Measurements from ENCODE around the gene NR3C1. TPM values are rescaled to one million over a fixed set of nuclear protein-coding genes. Genes with fewer than 3 reads are reported as not detected.

The NR3C1 gene
- total RNA-seq, 6 experiments from 2014 or later = 27.3 to 60.1 (median 47.2) TPM

GRCh38 chr5:143302341-143303045 is 101.0 kb downstream of the NR3C1 start:
- Histone ChIP-seq H3K9me3 (no peaks in the 10 kb centered on the region), H3K4me1 (no peaks in the 10 kb centered on the region), H3K4me3 (no peak overlapping the region), H3K27me3 (no peaks in the 10 kb centered on the region), H3K27ac (no peak overlapping the region), H3K36me3 (peaks cover 0 to 23% (median 7%) of the 10 kb centered on the region in 4 donors)
- intact Hi-C loops (cut with DNase I) = no loop called here
- no peak for ATAC-seq
- TF ChIP-seq POLR2A (IDR thresholded peaks at IDR 0.05) = no peak
- DNase-seq = no peak

- H3K9me3 ChIP-seq = no peaks in the 10 kb centered on the region
- no peaks in the 10 kb centered on the region for H3K27me3 ChIP-seq
- no peaks in the 10 kb centered on the region for H3K4me1 ChIP-seq
- ATAC-seq (peak in 1 of 4 donors; percentile 16), DNase-seq (no peak)
- no peak for TF ChIP-seq POLR2A (IDR thresholded peaks at IDR 0.05)
- TF ChIP-seq, protein P1, sequence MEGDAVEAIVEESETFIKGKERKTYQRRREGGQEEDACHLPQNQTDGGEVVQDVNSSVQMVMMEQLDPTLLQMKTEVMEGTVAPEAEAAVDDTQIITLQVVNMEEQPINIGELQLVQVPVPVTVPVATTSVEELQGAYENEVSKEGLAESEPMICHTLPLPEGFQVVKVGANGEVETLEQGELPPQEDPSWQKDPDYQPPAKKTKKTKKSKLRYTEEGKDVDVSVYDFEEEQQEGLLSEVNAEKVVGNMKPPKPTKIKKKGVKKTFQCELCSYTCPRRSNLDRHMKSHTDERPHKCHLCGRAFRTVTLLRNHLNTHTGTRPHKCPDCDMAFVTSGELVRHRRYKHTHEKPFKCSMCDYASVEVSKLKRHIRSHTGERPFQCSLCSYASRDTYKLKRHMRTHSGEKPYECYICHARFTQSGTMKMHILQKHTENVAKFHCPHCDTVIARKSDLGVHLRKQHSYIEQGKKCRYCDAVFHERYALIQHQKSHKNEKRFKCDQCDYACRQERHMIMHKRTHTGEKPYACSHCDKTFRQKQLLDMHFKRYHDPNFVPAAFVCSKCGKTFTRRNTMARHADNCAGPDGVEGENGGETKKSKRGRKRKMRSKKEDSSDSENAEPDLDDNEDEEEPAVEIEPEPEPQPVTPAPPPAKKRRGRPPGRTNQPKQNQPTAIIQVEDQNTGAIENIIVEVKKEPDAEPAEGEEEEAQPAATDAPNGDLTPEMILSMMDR (IDR thresholded peaks at IDR 0.05) = no peak
- WGBS (ENCODE audit: insufficient coverage, low coverage, low lambda C conversion rate, missing lambda C conversion rate) = 77% methylated on average over 3 of the region's 3 CpGs
- H3K36me3 ChIP-seq = peaks cover 0 to 53% (median 14%) of the 10 kb centered on the region in 4 donors
- H3K27ac ChIP-seq = no peak overlapping the region
- intact Hi-C loops (cut with DNase I) = no loop called here
- no peak overlapping the region for H3K4me3 ChIP-seq
These were observed 105.7 kb downstream of the NR3C1 start for GRCh38 chr5:143297756-143298155.

DNA sequence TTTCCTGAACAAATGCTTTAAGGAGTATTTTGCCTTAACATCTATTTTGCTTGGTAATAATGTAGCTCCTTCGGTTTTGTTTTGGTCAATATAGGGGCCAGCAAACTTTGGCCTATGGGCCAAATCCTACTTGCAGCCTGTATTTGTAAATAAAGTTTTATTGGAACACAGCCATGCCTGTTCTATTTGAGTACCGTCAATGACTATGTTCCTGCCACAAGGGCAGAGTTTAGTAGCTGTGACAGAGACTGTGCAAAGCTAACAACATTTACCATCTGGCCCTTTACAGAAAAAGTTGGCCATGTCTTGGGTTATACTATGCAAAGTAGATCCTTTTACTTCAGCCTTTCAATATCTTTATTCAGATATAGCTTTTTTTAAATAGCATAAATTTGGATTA is 113.4 kb downstream of the NR3C1 start:
- 39% methylated on average over 2 of the region's 2 CpGs for WGBS (ENCODE audit: insufficient coverage, low coverage, low lambda C conversion rate, missing lambda C conversion rate)
- no peaks in the 10 kb centered on the region for H3K27me3 ChIP-seq
- no peak for DNase-seq
- no peak for TF ChIP-seq POLR2A (IDR thresholded peaks at IDR 0.05)
- TF ChIP-seq, protein P1 (IDR thresholded peaks at IDR 0.05) = peak in 1 of 4 donors; percentile 18
- peak; percentile 60 to 89 (median 74) for ATAC-seq
- H3K27ac ChIP-seq = peak overlapping the region in 1 of 3 donors; percentile 7
- intact Hi-C loops (cut with DNase I) = no loop called here
- H3K9me3 ChIP-seq = no peaks in the 10 kb centered on the region
- H3K4me1 ChIP-seq = peaks cover 0 to 8% (median 0%) of the 10 kb centered on the region in 4 donors
- H3K36me3 ChIP-seq = peaks cover 0 to 25% (median 7%) of the 10 kb centered on the region in 4 donors
- H3K4me3 ChIP-seq = no peak overlapping the region

DNA sequence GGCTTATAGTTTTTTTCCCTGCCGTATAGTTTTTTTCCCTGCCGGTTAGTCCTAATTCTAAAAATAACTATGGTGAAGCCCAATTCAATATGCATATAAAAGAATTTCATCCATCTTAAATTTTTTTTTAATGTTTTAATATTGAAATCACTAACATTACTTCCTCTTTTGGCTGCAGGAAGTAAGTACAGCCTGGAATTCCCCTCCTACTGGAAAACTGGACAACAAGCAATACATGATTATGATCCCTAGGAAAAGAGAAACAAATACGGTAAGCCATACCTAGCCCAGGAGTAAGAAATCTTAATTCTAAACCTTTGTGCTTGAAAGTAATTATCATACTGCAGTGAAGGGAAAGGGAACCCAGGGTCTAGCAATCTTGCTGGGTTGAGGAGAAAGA is 119.0 kb downstream of the NR3C1 start:
- WGBS (ENCODE audit: insufficient coverage, low coverage, low lambda C conversion rate, missing lambda C conversion rate) = 71% methylated on average over 3 of the region's 3 CpGs
- TF ChIP-seq POLR2A (IDR thresholded peaks at IDR 0.05) = no peak
- TF ChIP-seq, protein P1 (IDR thresholded peaks at IDR 0.05) = no peak
- no peaks in the 10 kb centered on the region for H3K9me3 ChIP-seq
- H3K36me3 ChIP-seq = peaks cover 0 to 7% (median 0%) of the 10 kb centered on the region in 4 donors
- intact Hi-C loops (cut with DNase I) = no loop called here
- H3K27me3 ChIP-seq = no peaks in the 10 kb centered on the region
- DNase-seq (no peak), ATAC-seq (no peak)
- no peak overlapping the region for H3K27ac ChIP-seq
- H3K4me3 ChIP-seq = no peak overlapping the region
- H3K4me1 ChIP-seq = peaks cover 0 to 6% (median 0%) of the 10 kb centered on the region in 4 donors

DNA sequence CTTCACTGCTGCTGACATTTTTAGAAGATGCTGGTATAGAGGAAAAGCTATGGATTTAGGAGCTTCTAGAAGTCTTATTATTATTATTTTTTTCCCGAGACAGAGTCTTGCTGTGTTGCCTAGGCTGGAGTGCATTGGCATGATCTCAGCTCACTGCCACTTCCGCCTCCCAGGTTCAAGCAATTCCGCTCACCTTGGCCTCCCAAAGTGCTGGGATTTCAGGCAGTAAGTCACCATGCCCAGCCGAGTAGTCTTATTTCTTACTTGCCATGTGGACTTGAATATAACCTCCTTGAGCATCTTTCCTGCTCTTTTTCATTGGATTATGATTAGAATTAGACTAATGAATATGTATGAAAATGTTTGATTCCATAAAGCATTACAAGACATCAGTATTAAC is 119.5 kb downstream of the NR3C1 start:
- Histone ChIP-seq H3K27ac (no peak overlapping the region), H3K4me1 (peaks cover 0 to 12% (median 0%) of the 10 kb centered on the region in 4 donors), H3K9me3 (no peaks in the 10 kb centered on the region), H3K27me3 (no peaks in the 10 kb centered on the region), H3K36me3 (peaks cover 0 to 7% (median 0%) of the 10 kb centered on the region in 4 donors), H3K4me3 (no peak overlapping the region)
- TF ChIP-seq, protein P1 (IDR thresholded peaks at IDR 0.05) = no peak
- TF ChIP-seq POLR2A (IDR thresholded peaks at IDR 0.05) = no peak
- no peak for ATAC-seq
- 100% methylated on average over 3 of the region's 4 CpGs for WGBS (ENCODE audit: insufficient coverage, low coverage, low lambda C conversion rate, missing lambda C conversion rate)
- no peak for DNase-seq
- intact Hi-C loops (cut with DNase I) = no loop called here

All from right lobe of liver (tissue), 6 donors.